ENCODE data around the gene AP3S1. TPM values are rescaled to one million over a fixed set of nuclear protein-coding genes. Genes with fewer than 3 reads are reported as not detected.

AP3S1 gene
- total RNA-seq, 2 experiments from 2014 or later = 57.1 to 66.2 TPM

- Mint-ChIP-seq H3K4me3 (peak overlapping the region; percentile 19), H3K4me1 (peaks cover 13% of the 10 kb centered on the region), H3K9me3 (ENCODE audit: low read depth) (no peaks in the 10 kb centered on the region), H3K36me3 (no peaks in the 10 kb centered on the region), H3K27ac (no peak overlapping the region), H3K27me3 (peaks cover 76% of the 10 kb centered on the region)
- DNase-seq = no peak
- CTCF ChIA-PET = interaction anchor here (0.8 to 1.0 kb wide), 2 partner anchors 69 to 106 kb away, joined by 3 read pairs; no protein-coding TSS in a partner anchor
- ATAC-seq = peak; percentile 61
These were observed 121.0 kb downstream of the AP3S1 start for GRCh38 chr5:115962565-115963402.

- H3K27me3 Mint-ChIP-seq = peaks cover 84% of the 10 kb centered on the region
- no peak overlapping the region for H3K27ac Mint-ChIP-seq
- peaks cover 13% of the 10 kb centered on the region for H3K4me1 Mint-ChIP-seq
- H3K9me3 Mint-ChIP-seq (ENCODE audit: low read depth) = no peaks in the 10 kb centered on the region
- H3K36me3 Mint-ChIP-seq = no peaks in the 10 kb centered on the region
- ATAC-seq (no peak), DNase-seq (no peak)
- CTCF ChIA-PET = interaction anchor here (0.7 kb wide), 1 partner anchor 29 kb away, joined by 3 read pairs; no protein-coding TSS in a partner anchor
- no peak overlapping the region for H3K4me3 Mint-ChIP-seq
These were observed 121.8 kb downstream of the AP3S1 start for GRCh38 chr5:115963566-115963965.

Other genes starting within 250 kb of the AP3S1 start
- 1 to 10 TPM; 1.6 to 1.8 TPM for gene TICAM2, start 239.5 kb upstream of the AP3S1 start, total RNA-seq
- gene TMED7, start 215.9 kb upstream of the AP3S1 start, total RNA-seq = 10 to 100 TPM; 41.8 to 44.3 TPM
- gene CDO1, start 25.3 kb upstream of the AP3S1 start, total RNA-seq = under 1 TPM in 1 of 2 experiments, not detected in 1; 0.30 TPM
- gene ATG12, start 370 bp upstream of the AP3S1 start, total RNA-seq = 10 to 100 TPM; 36.5 to 36.9 TPM
- under 1 TPM; 0.09 to 0.23 TPM for gene LVRN, start 120.5 kb downstream of the AP3S1 start, total RNA-seq
- under 1 TPM in 1 of 2 experiments, not detected in 1; 0.12 TPM for gene ARL14EPL, start 190.5 kb downstream of the AP3S1 start, total RNA-seq
- gene COMMD10, start 243.1 kb downstream of the AP3S1 start, total RNA-seq = 10 to 100 TPM; 18.3 to 25.3 TPM